Islet precursor cell (in vitro differentiated cells): ENCODE results near the gene MEGF11.

Experiments used
- DNase-seq: peaks from one replicate; pipeline ENCODE4 v3.0.0-alpha.2; 2018

Gene MEGF11

GRCh38 chr15:66138096-66138783 lies 115.3 kb downstream of the MEGF11 start:
- no peak for DNase-seq

GRCh38 chr15:66136948-66137347 lies 116.6 kb downstream of the MEGF11 start:
- no peak for DNase-seq

DNA sequence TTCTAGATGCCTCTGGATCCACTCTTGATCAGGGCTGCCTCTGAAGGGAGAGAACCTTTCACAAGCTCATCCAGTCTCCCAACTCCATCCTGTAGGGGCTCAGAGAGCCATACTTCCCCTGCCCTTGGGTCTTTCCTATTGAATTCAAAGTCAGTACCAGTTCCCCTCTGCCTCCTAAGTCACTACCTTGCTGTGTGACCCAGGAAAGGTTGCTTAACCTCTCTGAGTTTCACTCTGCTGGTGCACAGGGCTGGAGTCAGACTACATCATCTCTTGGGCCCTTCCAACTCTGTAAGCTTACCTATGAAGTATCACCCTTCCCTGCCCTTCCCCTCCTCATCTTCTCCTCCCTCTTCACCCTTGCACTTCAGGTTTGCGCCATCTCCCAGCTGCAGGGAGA lies 117.9 kb downstream of the MEGF11 start:
- no peak for DNase-seq

DNA sequence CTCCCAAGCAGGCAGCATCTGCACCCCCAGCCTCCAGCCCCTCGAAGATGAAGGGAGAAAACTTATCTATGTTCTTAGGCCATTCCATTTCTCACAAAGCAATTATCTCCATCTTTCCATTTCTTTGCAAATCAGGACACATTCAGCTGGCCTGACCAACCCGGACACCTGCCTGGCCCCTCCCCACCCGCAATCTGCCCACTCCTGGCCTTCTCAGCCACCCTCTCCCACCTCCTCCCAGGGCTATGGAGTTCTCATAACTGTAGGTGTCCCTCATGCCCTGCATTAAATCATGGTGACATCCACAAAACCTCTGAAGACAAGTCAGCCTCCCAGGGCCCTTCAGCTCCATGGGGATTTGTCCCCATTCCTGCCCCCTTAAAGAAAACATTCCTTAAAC lies 119.3 kb downstream of the MEGF11 start:
- DNase-seq, result no peak

DNA sequence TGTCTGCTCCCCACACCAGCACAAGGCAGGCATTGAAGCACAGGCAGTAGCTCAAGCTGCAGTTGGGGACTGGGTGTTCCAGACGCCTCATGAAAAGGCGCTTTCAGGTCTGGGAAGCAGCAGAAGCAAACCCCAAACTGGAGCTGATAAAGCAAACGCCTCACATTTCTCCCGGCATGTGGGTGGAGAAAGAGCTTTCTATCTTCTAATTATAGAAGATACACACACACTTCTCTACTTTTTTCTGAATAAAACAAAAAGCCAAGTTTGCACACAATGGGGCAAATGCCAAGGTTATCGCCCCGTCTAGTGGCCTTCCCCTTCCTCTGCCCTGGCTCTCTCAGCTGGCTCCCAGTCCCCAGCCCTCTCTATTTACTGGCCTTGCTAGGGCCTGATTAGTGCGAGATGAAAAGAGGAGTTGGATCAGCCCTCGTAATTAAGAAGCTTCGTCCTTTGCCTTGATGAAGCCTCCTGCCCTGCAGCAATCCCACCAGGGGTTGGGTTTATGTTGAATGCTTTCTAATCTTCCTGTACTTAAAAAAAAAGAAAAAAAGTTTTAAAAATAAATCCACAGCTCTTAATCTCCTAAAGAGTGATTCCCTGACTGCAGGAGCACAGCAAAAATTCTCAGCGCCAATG lies 120.2 kb downstream of the MEGF11 start:
- DNase-seq, result no peak

DNA sequence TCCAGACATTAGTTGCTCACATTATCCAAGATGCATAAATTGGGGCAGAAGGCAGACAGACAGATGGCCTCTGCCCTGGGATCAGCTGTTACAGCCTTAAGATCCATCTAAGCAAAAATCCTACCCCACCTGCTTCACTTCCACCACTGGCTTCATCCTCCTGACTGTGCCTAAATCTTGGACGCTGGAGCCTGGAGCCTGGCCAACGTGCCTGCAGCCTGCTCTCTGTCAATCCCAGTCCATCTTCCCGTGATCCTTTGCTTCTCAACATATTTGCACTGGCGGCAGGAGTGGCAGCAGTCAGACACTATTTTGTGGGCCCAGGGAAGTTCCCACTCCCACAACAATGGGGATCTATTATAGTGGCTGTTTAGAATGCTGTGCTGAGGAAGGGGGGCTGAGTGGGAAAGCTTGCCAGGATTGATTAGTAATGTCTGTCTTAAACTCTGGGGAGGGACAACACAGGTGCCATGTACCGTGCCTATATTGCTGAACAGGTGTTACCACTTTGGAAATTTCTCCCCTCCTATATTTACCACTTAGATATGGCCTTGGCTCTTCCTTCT lies 121.2 kb downstream of the MEGF11 start:
- no peak for DNase-seq

DNA sequence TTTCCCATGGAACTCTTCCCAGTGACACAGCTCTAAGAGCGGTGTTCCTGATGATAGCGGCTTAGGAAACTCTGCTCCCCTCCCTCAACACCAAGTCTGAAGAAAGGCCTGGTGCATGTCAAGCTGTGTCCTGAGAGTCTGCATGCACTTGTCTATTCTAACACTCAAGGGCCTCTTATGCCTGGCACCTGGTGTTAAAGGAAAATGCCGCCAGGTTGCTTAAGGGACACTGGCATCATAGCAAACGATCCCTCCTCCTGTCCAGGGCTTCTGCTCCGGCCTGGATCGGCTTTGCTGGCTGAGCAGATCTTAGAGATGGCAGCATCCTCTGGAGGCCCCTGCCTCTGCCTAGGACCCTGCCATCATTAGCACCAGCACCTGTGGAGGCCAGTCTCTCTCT lies 121.7 kb downstream of the MEGF11 start:
- DNase-seq, result no peak

DNA sequence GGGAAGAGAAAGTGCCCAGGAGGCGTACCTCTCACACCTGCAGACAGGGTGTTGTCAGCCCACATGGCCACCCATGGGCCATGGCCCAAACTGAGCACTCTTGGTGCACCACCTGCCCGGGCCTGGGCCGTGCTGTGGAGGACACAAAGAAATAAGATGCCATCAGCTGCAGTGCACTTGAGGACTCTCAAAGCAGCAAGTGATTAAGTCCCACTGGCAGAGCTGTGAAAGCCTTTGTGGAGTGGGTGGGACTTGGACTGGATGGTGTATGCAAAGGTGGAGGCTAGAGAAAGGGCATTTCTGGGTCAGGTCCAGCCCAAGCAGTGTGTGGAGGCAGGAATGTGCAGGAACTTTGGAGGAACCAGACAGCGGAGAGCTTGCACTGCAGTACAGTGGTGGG lies 122.3 kb downstream of the MEGF11 start:
- DNase-seq, result no peak

- DNase-seq, result no peak
Observed at GRCh38 chr15:66130496-66131034, 123.0 kb downstream of the MEGF11 start.

DNA sequence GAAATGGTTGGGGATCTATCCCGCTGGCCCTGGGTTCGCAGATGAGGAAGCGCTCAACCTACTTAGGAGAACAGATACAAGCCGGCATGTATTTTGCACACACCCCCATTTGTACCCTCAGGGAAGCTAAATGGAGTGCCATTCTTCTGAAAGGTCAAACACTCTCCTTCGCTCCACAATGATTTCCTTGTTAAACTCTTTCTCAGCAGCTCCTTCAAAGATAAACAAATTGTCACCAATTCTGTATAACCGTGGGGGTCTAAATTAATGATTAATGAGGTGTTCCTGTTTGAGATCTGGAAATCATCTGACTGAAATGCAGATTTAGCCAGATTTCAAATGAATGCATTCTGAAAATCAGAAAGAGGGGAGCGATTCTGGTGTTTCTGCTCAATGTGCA lies 124.0 kb downstream of the MEGF11 start:
- DNase-seq, result no peak

- no peak for DNase-seq
Observed at GRCh38 chr15:66128116-66128680, 125.4 kb downstream of the MEGF11 start.

GRCh38 chr15:66126456-66126855 lies 127.1 kb downstream of the MEGF11 start:
- no peak for DNase-seq

GRCh38 chr15:66126031-66126441 lies 127.5 kb downstream of the MEGF11 start:
- no peak for DNase-seq

- no peak for DNase-seq
Observed at GRCh38 chr15:66124651-66125050, 128.9 kb downstream of the MEGF11 start.

GRCh38 chr15:66123799-66124198 lies 129.8 kb downstream of the MEGF11 start:
- no peak for DNase-seq

GRCh38 chr15:66120422-66120821 lies 133.1 kb downstream of the MEGF11 start:
- DNase-seq, result no peak

GRCh38 chr15:66117841-66118240 lies 135.7 kb downstream of the MEGF11 start:
- no peak for DNase-seq

DNA sequence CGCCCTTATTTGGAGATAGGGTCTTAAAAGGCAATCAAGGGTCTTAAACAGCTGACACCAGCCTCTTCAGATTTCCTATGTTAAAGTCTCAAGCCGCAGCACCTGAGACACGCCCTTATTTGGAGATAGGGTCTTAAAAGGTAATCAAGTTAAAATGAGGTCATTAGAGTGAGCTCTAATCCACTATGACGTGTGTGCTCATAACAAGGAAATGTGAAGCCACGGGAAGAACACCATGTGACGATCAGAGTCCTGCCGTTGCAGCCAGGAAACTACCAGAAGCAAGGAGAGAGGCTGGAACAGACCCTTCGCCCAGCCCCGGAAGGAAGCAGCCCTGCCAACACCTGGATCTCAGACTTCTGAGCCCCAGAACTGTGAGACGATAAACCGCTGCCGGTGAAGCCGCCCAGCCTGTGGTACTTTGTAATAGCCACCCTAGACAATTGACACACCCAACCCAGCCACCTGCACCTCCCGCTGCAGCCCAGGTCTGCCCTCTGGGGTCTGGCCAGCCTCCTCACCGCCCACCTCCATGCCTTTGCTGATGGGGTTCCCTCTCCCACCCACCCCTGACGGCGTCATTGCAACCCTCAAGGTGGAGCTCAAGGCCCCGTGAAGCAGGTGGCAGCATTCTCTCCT lies 137.9 kb downstream of the MEGF11 start:
- no peak for DNase-seq

DNA sequence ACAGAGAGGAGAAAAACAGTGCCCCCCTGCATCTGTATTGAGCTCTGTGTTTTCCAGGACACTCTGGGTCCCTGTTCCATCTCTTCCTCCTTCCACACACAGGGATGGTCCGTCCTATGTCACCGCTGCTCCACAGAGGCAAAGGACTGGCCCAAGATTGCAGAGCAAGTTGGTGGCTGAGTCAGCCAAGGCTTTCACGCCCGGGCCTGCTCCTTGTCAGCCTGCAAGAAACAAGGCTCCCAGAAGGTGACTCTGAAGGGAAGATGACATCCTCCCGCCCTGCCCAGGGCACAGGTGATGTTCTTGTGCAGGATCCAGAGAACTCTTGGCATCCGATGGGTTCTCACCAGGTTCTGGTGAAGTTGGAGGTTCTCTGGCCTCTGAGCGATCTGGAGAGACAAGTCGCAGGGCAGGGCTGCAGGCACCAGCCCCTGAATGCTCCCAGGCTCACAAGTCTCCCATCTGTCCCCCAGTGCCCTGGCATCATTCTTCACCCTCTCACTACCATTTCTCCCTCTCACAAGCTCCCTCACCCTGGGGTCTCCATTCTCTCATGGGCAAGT lies 138.6 kb downstream of the MEGF11 start:
- no peak for DNase-seq

DNA sequence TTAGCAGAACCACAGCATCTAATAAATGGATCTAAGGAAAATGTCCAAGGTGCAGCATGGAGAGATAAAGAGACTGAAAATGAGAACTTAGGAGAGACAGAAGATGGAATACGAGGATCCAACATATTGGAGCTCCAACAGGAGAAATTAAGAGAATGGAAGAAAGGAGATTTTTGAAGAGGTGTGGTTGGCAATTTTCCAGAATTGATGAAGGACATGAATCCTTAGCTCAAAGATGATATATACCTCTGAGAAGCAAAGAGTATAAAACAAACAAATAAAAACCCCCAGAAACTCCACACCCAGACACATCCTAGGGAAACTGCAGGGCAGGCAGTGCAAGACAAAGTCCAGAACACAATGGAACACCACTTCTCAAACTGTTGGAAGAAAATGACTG lies 141.2 kb downstream of the MEGF11 start:
- DNase-seq, result no peak

DNA sequence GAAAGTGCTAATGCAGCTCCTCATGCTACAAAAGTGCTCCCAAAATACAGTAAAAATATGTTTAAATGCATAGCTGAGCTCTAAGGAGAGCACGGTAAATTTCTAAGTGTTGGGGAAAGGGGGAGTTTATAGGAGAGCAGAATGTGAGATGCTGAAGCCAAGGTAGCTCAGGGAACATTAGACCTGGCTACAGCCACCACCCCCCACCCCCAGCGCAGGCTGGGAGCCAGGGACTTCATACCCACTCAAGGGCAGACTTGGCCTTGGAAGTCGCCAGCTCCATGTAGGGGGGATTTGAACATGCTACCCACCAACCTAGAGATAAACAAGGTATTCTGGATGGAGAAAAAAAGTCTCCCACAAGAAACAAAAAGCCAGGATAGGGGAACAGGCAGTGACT lies 142.2 kb downstream of the MEGF11 start:
- no peak for DNase-seq

DNA sequence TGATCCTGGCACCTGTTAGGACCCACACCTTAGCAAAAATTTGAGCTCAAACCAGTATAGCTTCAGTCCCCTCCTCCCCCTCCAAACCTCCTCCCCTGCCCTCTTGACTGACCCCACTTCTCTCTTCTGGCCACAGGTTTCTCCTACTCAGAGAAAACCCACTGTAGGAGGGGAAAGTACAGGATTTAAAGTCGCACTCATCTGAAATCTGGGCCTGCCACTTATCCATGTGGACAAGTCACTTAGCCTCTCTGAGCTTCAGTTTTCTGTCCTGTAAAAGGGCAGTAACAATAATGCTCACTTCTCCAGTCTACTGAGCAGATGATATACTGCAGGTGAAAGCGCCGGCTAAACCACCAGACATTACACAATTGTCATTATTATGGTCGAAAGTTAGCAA lies 142.7 kb downstream of the MEGF11 start:
- DNase-seq, result no peak

- no peak for DNase-seq
Observed at GRCh38 chr15:66109826-66110225, 143.7 kb downstream of the MEGF11 start.
